ENCODE data around the gene PIEZO2.
"Not testable (repeated sequence)": the region's sequence is repeated elsewhere in the genome, so short reads cannot be mapped to it uniquely, and the experiment has no call there.

PIEZO2 gene

DNA sequence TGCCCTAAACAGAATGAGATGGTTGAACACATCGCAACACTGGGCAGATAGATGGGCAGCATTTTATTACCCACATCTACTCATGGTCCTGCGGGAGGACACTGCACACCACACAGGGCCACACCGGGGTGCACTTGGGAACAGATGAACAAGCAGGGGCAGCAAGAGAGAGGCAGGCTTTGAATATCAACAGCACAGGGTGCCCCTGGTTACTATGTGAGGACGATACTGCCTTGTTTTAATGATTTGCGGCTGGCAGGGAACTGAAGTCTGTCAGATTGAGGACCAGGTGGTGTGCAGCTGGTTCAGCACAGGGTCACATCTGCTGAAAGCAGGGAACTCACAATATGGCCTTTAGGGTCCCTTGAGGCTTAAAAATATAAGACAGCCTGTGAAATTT lies 195.7 kb downstream of the PIEZO2 start:
- DNase-seq, result no peak
- no peak for ATAC-seq

DNA sequence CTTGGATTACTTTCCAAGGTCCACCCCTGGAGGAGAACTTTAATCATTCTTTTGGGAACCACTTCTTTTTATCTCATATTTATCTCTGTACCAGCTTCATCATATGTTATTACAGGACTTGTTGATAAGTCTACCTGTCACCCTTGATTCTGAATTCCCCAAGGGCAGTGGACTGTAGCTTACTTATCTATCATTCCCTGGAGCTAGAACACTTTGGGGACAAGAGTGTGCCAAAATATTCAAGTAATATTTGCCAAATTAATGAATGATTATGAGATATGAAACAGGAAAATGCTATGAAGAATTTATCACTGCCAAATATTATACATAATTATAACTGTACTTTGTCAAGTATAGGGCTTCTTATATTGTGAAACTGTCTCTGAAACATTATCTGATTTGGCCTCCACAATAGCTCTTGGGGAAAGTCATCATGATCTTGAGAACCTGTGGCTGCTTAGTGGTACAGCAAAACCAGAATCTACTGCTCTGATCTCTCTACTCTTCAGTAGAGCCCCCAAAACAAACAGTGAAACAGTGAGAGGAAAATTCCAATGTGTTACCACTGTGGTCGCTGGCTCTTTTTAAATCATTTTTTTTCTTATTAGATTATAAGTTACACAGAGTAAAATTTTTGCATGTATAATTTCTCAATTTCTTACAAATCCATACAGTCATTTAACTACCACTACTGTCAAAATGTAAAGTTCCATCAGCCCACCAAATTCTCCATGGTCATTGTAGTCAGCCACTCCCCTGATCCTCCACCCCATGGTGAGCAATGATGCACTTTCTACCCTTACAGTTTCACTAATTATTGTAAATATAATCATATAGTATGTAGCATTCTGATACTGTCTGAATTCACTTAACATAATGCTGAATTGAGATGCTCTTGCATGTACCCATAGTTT lies 197.5 kb downstream of the PIEZO2 start:
- no peak for ATAC-seq
- no peak for DNase-seq

DNA sequence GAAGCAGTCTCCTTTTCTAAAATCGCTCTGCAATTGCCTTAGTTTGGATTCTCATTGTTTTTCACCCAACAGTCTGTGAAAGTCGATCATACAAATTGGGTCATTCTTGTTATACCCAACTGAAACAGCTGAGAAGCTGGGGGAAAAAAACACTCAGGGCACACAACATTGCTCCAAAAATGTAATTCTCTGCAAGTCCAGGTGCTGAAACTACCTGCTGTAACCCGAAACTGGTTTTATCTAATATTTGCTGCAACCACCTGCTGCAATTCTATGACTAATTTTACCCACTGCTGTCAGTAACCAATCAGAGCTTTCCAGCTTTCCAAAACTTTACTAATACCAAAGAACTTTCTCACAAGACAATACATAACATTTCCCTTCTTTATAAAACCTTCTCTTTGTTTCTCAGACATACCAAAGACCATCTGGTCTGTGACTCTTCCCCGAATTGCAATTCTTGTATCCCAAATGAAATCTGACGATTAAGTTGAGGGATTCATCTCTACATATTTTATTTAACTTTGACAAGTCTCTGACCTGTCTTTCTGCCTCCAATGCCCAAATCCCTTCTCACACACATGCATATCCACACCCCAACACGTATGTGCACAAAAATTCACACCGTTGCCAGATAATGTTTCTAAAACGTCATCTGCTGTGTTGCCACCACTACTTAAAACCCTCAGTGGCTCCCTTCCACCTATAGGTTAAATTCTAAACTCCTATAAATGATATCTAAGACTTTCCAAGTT lies 198.3 kb downstream of the PIEZO2 start:
- no peak for ATAC-seq
- no peak for DNase-seq

DNA sequence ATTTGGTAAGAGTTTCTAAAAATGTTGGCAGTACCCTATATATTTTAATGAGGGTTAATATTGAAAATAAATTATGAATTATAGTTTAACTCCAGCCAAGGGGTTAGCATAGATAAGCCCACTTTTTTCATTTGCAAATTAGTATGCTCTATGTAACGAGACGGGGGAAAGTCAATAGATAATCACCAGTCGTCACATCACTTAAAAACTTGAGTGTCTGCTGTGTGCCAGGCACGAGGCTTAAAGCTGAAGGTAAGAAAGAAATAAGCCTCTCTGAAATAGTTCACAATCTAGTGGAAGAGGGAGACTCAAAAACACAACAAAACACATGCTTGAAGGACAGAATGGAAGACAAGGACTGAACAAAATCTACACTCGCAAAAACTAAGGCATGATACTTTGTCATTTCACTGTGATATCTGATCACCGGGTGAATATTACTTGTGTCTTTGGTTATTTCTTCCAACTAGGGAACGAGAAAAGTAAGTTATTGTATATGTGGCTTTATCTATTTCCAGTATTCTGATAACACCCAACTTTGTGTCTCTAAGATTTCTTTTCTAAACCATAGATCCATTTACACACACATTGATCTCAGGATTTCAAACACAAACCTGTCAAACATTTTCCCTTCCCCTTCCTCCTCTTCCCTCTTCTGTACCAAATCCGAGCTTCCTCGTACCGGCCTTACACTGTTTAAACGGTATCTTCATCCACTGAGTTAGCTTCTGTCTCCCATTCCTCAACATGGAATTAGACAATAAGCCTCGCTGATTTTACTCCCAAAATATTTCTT lies 199.1 kb downstream of the PIEZO2 start:
- no peak for ATAC-seq
- no peak for DNase-seq

DNA sequence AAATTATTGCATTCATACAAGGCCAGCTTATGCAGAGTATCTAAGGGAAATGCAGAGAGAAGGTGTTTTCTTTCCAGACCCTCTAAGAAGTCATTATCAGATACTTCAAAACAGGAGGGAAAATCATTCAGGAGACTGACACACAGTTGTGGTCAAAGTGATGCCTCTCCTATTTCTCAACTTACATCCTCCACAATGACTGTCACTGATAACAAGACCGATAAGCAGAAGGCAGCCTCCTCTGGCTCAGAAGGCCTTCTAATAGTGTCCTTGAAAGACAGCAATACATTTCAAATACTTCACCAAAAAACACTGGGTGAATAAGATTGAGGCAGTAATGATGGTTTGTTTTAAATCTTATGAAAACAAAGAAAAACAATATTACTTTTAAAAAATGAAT lies 199.7 kb downstream of the PIEZO2 start:
- DNase-seq, result no peak
- ATAC-seq, result no peak

DNA sequence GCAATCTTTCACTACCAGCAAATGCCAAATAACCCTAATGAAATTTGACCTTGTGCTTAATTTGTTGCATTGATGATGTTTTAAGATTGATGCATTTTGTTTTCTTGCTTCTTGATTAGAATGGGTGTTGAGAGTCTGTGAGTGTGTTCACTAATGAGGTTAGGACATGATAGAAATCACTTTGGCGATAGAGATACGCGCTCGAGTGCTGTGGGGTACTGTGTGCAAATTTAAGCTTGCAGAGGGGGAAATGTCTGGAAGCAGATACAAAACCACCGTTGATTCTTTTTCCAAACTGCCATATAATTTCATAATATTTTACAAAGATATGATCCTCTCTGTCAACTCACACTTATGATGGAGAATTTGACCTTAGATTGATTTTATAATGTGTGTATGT lies 200.9 kb downstream of the PIEZO2 start:
- DNase-seq (no peak), ATAC-seq (no peak)

DNA sequence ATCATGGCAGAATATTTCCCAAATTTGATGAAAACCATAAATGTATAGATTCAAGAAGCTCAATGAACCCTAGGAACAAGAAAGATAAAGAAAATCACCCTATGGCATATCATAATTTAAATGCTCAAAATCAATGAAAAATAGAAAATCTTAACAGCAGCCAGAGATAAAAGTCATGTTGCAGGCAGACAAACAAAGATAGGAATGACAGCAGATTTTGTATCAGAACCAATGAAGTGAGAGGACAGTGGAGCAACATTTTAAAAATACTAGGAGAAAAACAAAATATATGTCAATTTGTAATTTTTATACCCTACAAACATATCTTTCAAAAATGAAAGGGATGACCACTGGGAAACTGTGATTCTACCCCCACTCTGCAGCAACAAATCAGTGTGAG lies 203.3 kb downstream of the PIEZO2 start:
- no peak for ATAC-seq
- no peak for DNase-seq

DNA sequence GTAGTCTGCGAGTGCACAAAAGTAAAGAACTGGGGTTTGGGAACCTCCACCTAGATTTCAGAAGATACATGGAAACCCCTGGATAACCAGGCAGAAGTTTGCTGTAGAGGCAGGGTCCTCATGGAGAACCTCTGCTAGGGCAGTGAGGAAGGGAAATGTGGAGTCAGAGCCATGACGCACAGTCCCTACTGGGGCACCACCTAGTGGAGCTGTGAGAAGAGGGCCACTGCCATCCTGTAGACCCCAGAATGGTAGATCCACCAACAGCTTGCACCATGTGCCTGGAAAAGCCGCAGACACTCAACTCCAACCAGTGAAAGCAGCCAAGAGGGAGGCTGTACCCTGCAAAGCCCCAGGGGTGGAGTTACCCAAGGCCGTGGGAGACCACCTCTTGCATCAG lies 206.4 kb downstream of the PIEZO2 start:
- ATAC-seq (no peak), DNase-seq (no peak)

DNA sequence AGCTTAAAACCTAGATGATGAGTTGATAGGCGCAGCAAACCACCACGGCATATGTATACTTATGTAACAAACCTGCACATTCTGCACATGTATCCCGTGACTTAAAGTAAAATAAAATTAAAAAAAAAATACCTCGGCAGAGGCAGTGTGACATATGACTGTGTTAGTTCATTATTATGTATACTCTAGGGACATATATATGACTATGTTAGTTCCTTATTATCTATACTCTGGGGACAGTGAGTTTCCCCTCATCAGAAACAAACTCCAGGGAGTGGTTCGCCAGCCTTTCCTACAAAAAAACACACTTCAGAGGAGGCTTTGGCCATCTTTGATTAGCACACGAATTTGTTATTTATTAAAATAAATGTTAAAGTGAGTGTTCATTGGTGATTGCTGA lies 209.5 kb downstream of the PIEZO2 start:
- ATAC-seq, result no peak
- no peak for DNase-seq

DNA sequence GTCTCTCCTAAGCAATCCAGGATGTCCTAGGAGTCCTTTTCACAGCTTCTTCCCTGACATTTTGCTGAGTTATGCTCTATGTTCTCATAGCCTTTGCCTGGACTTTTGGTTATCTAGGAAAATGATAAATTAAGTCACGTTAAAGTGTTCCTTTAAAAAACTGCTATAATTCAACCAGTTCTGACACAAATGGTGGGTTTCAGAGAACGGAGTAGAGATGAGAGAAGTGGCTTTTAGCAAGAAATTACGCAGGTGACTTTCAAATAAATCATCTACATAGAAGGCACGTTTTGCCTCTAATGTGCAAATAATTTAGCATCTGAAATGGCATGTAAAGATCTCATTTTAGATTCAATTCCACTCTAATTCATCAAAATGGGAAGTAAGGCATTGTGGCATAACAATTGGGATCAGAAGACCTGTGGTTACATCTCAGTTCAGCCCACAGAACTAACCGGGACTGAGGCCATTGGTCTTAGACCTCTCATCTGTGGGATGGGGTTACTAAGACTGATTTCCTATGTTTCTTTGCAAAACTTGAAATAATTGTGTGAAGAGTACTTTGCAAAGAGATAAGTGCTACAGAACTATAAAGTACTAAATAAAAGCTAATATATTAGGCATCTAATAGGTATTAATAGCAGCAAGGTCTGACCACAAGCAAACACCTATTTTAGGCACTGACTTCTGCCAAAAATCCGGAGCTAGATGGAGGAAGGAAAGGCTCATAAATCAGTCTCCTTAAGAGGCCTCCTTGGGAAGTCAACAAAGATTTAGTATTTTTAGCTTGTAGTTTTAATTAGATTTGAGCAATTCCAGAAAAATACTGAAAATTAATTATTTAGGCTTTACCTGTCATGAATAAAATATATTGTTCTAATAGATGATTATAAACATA lies 211.4 kb downstream of the PIEZO2 start:
- DNase-seq, result no peak
- no peak for ATAC-seq

DNA sequence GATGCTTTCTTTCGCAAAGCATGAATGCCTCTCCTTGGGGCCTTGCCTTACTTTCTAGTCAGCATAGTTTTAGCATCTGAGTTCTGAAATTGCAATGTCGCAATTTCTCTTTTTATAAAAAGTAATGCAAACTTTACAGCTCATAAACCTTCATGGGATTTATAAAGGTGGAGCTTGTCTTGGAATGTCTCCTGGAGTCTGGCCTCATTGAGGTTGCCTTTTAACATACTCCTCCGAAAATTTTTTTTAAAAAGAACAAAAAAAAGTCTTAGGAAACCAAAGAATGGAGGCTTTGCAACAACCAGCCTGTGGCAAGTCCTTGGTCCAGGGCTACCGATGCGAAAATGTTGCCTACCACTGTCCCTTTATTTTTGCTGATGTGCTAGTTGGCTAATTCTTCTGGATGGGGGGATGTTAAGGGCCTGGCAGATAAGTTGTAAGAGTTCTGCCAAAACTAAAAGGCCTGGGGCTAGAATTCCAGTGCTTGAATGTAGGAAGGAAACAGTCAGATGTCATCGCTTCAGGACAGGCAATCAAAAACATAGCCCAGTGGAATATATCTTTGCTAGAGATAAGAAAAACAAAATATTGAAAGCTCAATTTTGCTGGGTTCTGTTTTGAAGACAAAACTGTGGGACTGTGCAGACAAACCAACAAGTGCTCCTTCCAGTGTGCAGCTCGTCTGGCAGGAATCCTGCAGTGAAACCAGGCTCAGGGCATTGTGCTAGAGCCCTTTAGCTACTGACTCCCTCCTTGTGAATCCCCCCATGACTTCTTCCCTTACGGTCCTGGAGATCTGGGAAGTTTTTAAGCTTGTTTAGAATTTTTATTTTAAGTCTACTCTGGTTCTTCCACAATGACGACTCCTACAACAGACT lies 213.0 kb downstream of the PIEZO2 start:
- ATAC-seq, result no peak
- no peak for DNase-seq

DNA sequence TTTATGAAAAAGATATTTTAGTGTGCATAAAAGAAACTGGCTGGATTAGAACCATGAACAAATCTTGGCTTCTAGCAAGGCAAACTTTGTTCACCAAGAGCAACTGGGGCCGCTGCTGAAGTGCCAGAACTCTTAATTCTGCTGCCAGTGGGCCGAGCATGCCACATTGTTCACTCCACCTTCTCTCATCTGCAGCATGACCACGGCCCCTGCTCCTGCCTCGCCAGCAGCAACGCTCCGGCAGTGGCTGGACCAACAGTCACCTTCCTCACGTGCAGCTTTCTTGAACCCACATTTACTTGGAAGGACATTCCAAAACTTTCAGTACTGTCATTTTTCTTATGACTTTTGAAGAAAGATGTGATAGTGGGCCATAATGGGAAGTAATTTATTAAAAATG lies 213.8 kb downstream of the PIEZO2 start:
- DNase-seq (no peak), ATAC-seq (no peak)

DNA sequence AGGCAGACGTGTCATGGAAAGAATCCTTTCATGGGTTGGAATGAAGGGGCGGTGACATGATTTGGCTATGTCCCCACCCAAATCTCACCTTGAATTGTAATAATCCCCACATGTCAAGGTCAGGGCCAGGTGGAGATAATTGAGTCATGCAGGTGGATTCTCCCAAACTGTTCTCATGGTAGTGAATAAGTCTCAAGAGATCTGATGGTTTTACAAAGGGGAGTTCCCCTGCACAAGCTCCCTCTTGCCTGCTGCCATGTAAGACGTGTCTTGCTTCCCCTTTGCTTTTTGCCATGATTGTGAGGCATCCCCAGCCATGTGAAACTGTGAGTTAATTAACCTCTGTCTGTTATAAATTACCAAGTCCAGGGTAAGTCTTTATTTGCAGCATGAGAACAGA lies 215.7 kb downstream of the PIEZO2 start:
- not testable (repeated sequence) for ATAC-seq, DNase-seq

DNA sequence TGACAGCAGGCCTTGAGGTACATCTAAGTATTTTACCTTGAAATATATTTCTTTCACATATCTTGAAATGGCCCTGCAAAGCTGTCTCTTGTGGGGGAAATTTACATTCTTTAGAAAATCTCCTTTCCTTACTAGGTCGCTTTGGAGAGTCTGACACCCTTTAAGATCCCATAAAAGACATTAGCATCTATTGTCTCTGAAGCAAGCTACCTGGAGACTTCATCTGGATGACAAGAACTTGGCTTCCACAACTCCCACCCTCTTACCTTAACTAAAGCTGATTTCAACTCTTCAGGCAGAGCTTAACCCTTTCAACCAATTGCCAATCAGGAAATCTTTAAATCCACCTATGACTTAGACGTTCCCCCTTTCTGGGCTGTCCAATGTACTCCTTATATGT lies 219.3 kb downstream of the PIEZO2 start:
- DNase-seq, result no peak
- ATAC-seq, result no peak

DNA sequence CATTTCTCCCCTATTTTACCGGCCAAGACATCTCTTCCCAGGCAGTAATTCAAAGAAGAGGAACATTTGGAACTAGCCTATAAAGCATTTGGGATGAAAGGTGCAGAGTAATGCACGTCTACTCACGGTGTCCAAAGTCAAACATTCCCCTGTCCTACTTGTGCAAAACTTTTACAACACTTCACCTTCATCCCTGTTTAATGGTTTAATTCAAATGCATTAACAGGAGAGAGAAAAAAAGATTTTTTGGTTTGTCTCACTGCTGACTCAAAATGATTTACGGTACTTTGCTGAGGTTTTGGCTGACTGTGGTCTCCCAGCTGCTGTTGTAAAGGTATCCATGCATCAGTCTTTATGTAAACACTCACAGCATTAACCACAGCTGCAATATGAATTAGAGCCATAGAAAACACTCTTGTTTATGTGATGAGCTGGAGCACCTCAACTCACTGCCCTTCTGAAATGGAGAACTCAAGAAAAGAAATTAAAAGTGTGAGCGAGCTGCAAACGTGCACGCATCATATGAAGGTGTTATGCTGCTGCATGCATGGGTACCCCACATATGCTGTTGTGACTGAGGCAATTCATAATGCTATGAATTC lies 220.5 kb downstream of the PIEZO2 start:
- ATAC-seq, result no peak
- DNase-seq, result no peak

DNA sequence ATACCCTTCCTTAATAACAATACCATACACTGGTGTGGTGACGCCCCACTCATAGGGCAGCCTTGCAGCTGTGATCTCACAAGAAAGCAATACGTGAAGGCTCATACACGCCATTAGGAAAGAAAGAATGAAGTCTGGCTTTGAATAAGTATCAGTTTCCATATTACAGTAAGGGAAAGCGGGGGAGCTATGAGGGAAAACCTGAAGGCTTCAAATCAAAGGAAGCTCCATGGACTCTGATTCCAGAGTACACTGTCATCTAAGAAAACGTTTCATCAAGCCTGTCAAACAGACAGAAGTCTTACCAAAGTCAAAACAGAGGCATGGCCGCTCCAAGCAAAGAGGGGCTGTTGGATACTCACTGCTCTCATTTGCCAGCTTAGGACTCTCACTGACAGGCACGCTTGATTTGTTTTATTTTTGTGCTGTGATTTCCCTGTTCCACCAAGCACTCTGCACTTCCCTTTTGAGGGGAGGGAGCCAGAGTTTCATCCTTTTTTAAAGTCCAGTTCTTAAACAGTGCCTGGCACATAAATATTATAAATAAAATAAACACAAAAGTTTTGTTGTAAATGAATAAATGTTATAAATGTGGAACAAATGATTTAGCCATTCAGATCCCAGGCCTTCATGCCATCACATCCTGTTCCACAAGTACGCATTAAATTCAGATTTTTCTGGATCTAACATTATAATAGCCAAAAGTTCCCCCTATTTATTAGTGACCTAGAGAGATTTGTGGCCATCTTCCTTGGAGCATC lies 221.2 kb downstream of the PIEZO2 start:
- no peak for DNase-seq
- ATAC-seq, result no peak

DNA sequence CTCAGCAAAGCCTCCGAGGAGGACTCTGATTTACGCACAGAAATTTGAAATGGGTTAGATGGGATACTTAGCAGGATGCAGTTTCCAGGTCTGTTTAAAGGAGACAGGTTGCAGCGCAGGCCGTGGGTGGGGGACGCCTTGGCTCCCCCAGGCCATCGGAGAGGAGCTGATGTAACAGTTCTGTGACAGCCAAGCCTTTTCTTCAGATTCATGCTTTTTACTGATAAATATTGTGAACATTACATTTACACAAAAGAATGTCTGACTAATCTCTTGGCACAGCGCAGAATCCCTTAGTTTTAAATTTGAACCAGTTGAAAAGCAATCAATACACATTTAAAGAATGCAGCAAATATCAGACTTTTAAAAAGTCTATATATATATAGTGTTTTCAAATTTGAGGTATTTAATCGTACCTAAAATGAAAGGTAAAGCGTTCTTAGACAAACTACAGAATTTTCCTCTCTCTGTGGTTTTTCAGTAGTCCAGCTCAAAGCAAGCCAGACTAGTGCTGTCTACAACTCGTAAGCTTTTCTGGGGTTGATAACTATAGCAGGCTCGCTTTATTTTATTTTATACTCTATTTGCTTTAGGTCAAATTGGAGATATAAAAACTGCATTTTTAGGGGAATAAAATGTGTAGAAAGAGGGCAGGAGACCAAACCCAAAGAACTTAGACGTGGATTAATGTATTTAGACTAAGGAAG lies 221.9 kb downstream of the PIEZO2 start:
- DNase-seq, result no peak
- ATAC-seq, result no peak

DNA sequence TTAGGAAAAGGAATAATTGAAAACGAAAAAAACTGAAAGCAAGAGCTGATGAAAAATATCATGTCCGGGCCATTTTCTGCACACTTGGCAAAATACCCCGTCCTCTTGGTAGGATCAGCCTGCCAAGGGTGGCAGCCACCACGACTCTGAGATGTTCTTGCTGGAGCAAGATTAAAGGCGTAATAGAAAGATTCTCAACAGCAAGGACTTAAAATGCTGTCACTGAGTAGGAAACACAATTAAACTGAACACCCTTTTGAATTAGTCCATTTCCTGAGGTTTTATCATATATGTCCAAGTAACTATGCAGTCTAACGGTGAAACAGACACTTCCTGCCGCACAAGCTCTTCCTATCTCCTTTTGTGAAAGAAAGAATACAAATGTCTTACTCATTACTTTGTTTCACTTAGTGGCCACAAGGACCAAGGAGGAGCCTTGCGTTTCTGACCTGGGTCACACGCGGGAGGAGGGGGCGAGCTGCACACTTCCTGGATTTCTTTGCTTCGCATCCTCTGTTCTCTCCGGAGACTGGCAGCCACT lies 222.7 kb downstream of the PIEZO2 start:
- DNase-seq (no peak), ATAC-seq (no peak)

DNA sequence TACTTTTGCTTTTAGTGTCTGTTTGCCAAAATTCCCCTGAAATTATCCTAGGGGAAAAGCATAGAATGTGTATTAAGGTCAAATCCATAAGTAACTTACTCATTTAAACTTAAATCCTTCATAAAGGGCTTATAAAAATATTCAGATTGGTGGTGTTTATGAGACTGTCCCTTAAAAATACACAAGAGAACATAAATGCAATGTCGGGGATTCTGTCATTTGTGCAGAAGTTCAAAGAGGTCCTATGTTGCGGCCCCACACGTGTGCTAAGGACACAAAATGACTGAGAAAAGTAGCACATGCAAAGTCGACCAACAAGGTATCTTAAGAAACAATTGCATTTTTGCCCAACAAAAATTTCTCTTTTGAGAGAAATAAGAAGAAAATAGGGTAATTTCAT lies 225.1 kb downstream of the PIEZO2 start:
- no peak for DNase-seq
- ATAC-seq, result no peak
